DMS114 treated with DMSO at 0.1 percent for 48 hours (cell line): ENCODE measurements around the gene CTDSP2.
"Not testable (repeated sequence)": the region's sequence is repeated elsewhere in the genome, so short reads cannot be mapped to it uniquely, and the experiment has no call there.

Experiments used
- DNase-seq: peaks from one replicate; lab custom pipeline; 2025; ENCODE audit not compliant: unreplicated experiment; lab: John Stamatoyannopoulos, UW

CTDSP2 gene

DNA sequence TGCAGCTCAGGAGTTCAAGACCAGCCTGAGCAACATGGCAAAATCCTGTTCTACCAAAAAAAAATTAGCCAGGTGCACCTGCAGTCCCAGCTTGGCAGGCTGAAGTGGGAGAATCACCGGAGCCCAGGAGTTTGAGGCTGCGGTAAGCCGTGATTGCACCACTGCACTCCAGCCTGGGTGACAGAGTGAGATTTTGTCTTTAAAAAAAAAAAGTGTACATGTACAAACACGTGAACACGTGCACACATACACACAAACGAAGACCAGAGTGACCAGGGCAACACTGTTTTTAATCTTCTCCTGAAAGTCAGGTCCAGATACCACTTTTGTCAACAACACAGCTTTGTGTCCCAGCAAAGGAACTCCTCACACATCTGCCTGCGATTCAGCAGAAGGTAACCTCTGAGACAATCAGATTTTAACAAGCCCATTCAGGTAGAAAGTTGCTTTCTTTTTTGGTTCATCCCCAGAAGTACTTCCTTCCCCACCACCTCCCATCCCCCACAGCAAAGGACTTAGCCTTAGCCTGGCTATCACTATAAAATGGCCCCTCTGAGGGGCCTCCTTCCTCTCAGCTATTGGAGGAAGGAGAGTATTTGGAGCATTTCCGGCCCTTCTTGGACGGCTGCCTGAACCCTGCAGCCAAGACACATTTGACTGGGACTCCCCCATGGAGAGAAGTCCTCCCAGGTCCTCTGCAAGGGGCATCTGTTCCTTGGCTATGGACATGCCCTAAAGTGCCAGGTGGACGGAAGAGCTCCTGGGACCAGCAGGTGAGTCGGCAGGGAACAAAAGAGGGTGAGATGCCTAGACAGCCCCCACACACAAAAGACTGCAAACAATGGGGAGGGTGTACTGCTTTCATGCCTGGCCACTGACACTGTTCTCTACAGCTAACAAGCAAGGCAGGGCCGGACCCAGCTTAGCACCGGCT lies 9.8 kb downstream of the CTDSP2 start:
- no peak for DNase-seq

- DNase-seq: no peak
Measured at GRCh38 chr12:57835366-57836288, 10.9 kb downstream of the CTDSP2 start.

- no peak for DNase-seq
Measured at GRCh38 chr12:57834086-57834876, 12.2 kb downstream of the CTDSP2 start.

GRCh38 chr12:57833672-57834071 lies 12.9 kb downstream of the CTDSP2 start:
- DNase-seq: no peak

DNA sequence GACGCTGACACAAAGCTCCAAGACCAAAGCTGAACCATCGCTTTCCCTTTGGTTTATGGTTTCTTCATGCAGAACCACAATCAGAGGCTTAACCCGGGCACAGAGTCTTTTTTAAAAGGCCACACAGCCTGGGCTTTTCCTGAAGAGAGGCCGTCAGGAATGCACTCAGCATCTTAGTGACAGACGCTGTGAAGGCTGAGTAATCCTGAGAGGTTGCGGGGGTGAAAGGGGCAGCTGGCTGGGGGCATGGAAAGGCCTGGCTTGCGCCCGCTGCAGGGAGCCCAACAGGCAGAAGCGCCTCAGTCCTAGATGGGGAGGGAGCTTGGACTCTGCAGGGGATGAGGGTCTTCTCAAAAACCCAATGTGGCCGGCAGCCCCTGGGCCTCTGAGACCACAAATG lies 13.6 kb downstream of the CTDSP2 start:
- no peak for DNase-seq

DNA sequence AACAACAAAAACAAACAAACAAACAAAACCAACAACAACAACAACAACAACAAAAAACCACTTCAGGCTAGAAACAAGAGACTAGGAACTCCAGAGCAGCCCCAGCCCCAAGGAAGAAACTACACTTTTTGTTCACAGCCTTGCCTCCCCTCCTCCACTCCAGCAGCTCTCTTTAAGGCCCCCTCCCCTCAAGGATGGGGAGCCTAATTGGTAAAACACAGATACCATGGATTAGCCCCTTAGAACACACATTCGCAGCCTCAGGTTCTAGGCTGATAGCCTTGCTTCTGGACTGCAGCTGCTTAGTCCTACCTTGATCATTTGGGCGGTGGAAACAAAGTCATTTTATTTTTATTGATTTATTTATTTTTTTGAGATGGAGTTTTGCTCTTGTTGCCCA lies 16.1 kb downstream of the CTDSP2 start:
- DNase-seq: no peak

GRCh38 chr12:57829025-57829777 lies 17.3 kb downstream of the CTDSP2 start:
- DNase-seq: no peak

DNA sequence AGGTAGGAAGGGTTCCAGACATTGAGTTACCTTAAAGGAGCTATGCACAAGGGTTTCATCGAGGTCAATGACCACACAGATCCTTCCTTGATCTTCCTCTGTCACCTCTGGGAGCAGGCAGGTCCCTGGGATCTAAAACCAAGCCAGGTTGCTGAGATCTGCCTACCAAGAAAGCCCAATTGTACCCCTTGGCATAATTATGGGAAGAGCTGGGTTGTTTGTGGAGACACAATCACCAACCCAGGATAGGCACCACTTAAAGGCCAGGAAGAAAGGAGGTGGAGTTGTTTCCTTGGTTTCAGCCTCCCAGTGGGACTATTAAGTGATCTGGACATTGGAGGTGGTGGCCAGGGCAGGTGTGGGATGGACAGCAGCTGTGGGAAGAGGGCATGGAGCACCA lies 19.6 kb downstream of the CTDSP2 start:
- DNase-seq: no peak

- DNase-seq: no peak
Measured at GRCh38 chr12:57826400-57826799, 20.1 kb downstream of the CTDSP2 start.

DNA sequence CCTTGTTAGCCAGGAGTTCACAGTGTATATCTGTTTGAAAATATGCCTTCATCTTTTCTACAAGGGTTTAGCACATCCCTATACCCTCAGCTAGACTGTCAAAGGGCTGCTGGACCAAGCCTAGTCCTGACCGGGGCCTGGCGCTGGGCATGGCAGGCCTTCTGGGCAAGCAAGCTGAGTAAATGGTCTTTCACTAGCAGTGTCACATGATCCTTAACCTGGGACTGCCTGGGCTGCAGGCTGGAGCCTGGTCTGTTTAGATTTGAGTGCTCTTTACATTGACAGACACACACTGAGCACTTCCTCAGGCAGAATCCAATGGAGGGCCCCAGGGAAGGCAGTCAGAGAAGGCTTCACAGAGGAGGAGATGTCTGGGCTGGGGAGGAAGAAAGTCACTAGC lies 21.1 kb downstream of the CTDSP2 start:
- no peak for DNase-seq

DNA sequence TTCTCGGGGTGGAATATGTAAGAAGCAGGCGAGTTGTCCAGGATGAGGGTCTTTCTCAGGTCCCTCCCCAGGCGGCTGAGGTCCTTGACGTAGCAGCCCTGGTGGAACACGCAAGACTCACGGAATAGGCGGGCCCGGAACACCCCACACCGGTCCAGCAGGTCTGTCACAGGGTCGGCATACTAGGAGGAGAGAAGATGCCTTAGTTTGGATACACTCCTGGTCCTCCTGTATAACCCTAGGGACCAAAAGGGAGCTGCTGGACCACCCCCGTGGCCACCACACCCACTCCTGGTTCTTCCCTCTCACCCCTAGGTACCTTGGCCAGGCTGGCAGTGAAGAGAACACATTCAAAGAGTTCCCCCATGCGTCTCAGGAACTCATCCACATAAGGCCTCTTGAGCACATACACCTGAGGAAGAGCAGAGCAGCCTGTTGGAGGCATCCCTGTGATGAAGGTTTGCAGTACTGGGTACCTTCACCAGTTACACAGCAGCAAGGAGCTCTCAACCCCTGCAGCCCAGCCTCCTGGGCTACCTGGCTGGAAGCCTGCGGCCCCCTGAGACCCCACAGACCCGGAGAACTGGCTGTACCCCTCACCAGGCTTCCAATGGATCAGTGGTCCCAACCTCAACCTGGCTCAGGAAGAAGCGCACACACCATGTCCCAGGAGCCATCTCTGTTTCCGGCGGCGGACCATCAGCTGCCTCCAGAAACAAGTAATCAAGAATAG lies 22.5 kb downstream of the CTDSP2 start:
- no peak for DNase-seq

GRCh38 chr12:57823131-57823907 lies 23.2 kb downstream of the CTDSP2 start:
- no peak for DNase-seq

DNA sequence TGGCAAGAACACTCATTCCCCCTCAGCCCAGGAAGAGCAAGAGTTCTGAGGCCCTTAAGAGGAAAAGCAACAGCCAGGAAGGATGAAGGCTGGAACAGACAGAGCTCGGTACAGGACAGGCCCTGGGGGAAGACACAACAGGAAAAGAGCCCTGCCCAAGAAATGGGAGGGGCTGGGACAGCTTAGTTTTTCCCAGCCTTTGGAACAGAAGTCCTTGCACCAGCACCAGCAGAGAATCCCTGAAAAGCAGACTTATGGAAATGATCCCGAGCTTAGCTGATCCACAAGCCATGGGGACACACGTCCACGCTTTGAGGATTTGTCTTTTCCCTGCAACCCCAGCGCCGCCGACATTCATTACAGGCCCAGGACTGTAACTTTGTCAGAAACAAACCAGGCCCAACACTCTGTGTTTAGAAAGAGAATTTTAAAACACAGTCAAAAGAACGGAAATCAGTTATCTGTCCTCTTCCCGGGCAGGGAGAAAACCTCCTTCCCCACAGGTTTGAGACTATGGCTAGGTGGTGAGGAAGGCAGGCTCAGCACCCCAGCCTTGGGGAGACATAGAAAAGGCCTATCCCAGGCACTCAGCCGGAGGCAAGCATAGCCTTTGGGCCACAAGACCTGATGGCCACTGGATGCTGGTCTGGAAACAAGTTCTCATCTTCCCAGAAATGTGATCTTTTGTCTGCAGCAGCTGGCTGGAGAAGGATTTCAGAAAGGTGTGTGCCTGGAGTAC lies 24.0 kb downstream of the CTDSP2 start:
- no peak for DNase-seq

GRCh38 chr12:57821474-57822214 lies 24.9 kb downstream of the CTDSP2 start:
- no peak for DNase-seq

GRCh38 chr12:57821015-57821414 lies 25.5 kb downstream of the CTDSP2 start:
- DNase-seq: not testable (repeated sequence)

GRCh38 chr12:57820119-57820518 lies 26.4 kb downstream of the CTDSP2 start:
- DNase-seq: not testable (repeated sequence)

DNA sequence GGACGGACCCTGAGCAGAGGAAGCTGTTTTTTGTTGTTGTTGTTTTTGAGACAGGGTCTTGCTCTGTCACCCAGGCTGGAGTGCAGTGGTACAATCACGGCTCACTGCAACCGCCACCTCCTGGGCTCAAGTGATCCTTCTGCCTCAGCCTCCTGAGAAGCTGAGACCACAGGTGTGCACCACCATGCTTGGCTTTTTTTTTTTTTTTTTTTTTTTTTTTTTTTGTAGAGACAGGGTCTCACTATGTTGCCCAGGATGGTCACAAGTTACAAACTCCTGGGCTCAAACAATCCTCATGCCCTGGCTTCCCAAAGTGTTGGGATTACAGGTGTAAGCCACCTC lies 28.6 kb downstream of the CTDSP2 start:
- not testable (repeated sequence) for DNase-seq
